Keratinocyte (primary cell): Measurements from ENCODE around the gene PRKCE. TPM values are rescaled to one million over a fixed set of nuclear protein-coding genes. Genes with fewer than 3 reads are reported as not detected.

ENCODE experiments used
- DNase-seq: peaks from one replicate; pipeline ENCODE4 v3.0.0-alpha.2; 2011; ENCODE audit warnings: low read depth, missing footprints, low spot score
- FAIRE-seq: peaks from 2 replicates; lab custom pipeline; 2011; peaks lifted over from hg19 to GRCh38; lab: Jason Lieb, UNC
- H2AFZ ChIP-seq: 2 replicates; pipeline ENCODE4 v1.6.0; 2012; ENCODE audit warnings: low read length, control low read depth, inconsistent platforms; ENCODE audit not compliant: control insufficient read depth
- H3K27ac ChIP-seq: 2 replicates; pipeline ENCODE4 v1.5.1; 2011; ENCODE audit warnings: low read length; ENCODE audit not compliant: control insufficient read depth, insufficient read depth
- H3K27me3 ChIP-seq: 3 replicates; pipeline ENCODE4 v1.6.0; 2011; ENCODE audit warnings: low read length; ENCODE audit not compliant: control insufficient read depth, insufficient read depth; ENCODE audit errors: extremely low read depth
- H3K36me3 ChIP-seq, 2 experiments: 2 replicates in 1 of 2; 3 replicates in 1 of 2; pipeline ENCODE4 v1.5.1; 2011; ENCODE audit warnings: low read length in 2 of 2, mild to moderate bottlenecking in 1 of 2; ENCODE audit not compliant: control insufficient read depth in 2 of 2, insufficient read depth in 2 of 2; ENCODE audit errors: extremely low read depth in 1 of 2
- H3K4me1 ChIP-seq: 3 replicates; pipeline ENCODE4 v1.5.1; 2011; ENCODE audit warnings: low read length; ENCODE audit not compliant: control insufficient read depth, insufficient read depth; ENCODE audit errors: extremely low read depth
- H3K4me2 ChIP-seq: 3 replicates; pipeline ENCODE4 v1.6.0; 2011; ENCODE audit warnings: low read depth, low read length; ENCODE audit not compliant: control insufficient read depth, insufficient read depth; ENCODE audit errors: extremely low read depth
- H3K4me3 ChIP-seq, 3 experiments: fragments of 200-600 bp in 1 of 3; sonication (generic) in 1 of 3; 2 replicates in 2 of 3; 3 replicates in 1 of 3; pipeline ENCODE4 v1.5.1; 2011 to 2016; ENCODE audit warnings: low read length in 3 of 3, mild to moderate bottlenecking in 3 of 3, control low read depth in 2 of 3, inconsistent platforms in 1 of 3, low read depth in 1 of 3, mixed read lengths in 1 of 3, mixed run types in 1 of 3, moderate library complexity in 1 of 3; ENCODE audit not compliant: control insufficient read depth in 2 of 3, insufficient read depth in 2 of 3; ENCODE audit errors: extremely low read depth in 1 of 3
- H3K79me2 ChIP-seq: 2 replicates; pipeline ENCODE4 v1.6.0; 2012; ENCODE audit warnings: low read length; ENCODE audit not compliant: control insufficient read depth, insufficient read depth
- H3K9ac ChIP-seq: 3 replicates; pipeline ENCODE4 v1.6.0; 2011; ENCODE audit warnings: low read length; ENCODE audit not compliant: control insufficient read depth, insufficient read depth; ENCODE audit errors: extremely low read depth
- H3K9me1 ChIP-seq: 3 replicates; pipeline ENCODE4 v1.6.0; 2011; ENCODE audit warnings: low read length; ENCODE audit not compliant: control insufficient read depth, insufficient read depth; ENCODE audit errors: extremely low read depth
- H3K9me3 ChIP-seq: 2 replicates; pipeline ENCODE4 v1.5.1; 2012; ENCODE audit warnings: low read depth, low read length; ENCODE audit not compliant: control insufficient read depth
- H4K20me1 ChIP-seq: 3 replicates; pipeline ENCODE4 v1.6.0; 2011; ENCODE audit warnings: low read length; ENCODE audit not compliant: control insufficient read depth, insufficient read depth; ENCODE audit errors: extremely low read depth
- EZH2 ChIP-seq: IDR thresholded peaks from one replicate; pipeline ENCODE4 v1.6.1; 2012; ENCODE audit warnings: inconsistent platforms, mild to moderate bottlenecking, low read length, moderate library complexity
- dilution Hi-C: fragments of 300-500 bp; cut with MboI; formaldehyde crosslinking; loops from one replicate; pipeline ENCODE4 v1.7.0; 2020; ENCODE audit warnings: low sequenced_read_pairs; ENCODE audit not compliant: extremely low pct_ligation_motif_present
- polyA plus RNA-seq, 5 experiments: library from polyadenylated mRNA; depleted of rRNA in 3 of 5; stranded (reverse) in 3 of 5; stranded (forward) in 1 of 5; unstranded in 1 of 5; fragments of >200 nt; gene quantifications; 1 replicate in 1 of 5; 2 replicates in 3 of 5; 3 replicates in 1 of 5; pipeline versions ENCODE4 v1.2.1 to v1.2.3, GENCODE V29; 2011 to 2012; ENCODE audit warnings: missing spikeins in 2 of 5, low read depth in 1 of 5, low replicate concordance in 1 of 5
- TF ChIP-seq, protein P1 (sequence below), 3 experiments: IDR thresholded peaks in 1 of 3; conservative IDR thresholded peaks in 1 of 3; optimal IDR thresholded peaks in 1 of 3; 2 replicates in 2 of 3; 3 replicates in 1 of 3; pipeline versions ENCODE3 to v1.5.1; 2011; ENCODE audit warnings: low read length in 3 of 3, mild to moderate bottlenecking in 3 of 3, moderate library complexity in 2 of 3, control low read depth in 1 of 3, inconsistent platforms in 1 of 3; ENCODE audit not compliant: insufficient read depth in 2 of 3; ENCODE audit errors: extremely low read depth in 1 of 3

Gene PRKCE
- polyA plus RNA-seq, 1 donor (not counting 4 experiments of a cell fraction or from before 2014, with no cell fraction given), result 2.0 TPM

DNA sequence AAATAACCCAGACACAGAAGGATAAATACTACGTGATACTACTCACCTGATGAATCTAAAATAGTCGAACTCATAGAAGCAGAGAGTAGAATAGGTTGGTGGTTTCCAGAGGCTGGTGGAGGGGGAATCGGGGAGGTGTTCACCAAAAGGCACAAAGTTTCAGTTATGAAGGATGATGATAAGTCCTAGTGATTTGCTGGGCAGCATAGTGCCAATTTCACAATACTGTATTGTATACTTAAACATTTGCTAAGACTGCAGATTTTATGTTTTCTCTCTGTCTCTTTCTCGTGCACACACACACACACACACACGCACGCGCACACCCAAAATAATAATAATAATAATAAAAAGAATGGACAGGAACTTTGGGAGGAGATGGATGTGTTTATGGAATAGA is 425.4 kb downstream of the PRKCE start:
- dilution Hi-C loops, result no loop called here
- no peak for FAIRE-seq

DNA sequence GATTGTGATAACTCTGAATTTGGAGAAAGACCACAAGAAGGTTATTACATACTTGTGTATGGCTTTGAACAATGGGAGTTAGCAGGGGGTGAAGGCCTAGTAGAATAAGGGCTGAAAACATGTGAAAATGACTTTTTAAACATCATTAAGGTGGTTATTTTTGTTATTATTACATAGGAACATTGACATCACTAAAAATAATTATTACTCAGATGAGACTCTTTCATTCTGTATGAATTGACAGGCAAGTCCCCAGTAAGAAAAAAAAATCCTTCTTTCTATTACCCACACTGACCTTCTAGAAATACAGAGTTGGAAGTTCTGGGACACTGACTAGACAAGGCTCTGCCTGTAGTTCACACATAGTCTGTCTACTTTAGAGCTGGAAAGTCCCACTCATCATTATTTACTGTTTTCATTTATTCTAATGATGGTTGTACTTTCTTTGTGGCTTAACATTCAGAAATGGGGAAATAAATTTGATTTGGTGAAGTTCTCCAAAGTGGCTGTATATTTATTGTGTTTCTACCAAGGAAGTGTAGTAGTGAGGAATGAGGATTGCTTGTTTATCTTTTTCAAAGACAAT is 426.1 kb downstream of the PRKCE start:
- no peak overlapping the region for H3K4me3 ChIP-seq
- H3K4me1 ChIP-seq, result peaks cover 17% of the 10 kb centered on the region
- H3K9ac ChIP-seq, result no peak overlapping the region
- H3K27me3 ChIP-seq, result no peaks in the 10 kb centered on the region
- H3K27ac ChIP-seq, result no peak overlapping the region
- no peak overlapping the region for H2AFZ ChIP-seq
- FAIRE-seq (no peak), DNase-seq (no peak)
- no peaks in the 10 kb centered on the region for H3K9me3 ChIP-seq
- no peaks in the 10 kb centered on the region for H3K79me2 ChIP-seq
- TF ChIP-seq, protein P1, sequence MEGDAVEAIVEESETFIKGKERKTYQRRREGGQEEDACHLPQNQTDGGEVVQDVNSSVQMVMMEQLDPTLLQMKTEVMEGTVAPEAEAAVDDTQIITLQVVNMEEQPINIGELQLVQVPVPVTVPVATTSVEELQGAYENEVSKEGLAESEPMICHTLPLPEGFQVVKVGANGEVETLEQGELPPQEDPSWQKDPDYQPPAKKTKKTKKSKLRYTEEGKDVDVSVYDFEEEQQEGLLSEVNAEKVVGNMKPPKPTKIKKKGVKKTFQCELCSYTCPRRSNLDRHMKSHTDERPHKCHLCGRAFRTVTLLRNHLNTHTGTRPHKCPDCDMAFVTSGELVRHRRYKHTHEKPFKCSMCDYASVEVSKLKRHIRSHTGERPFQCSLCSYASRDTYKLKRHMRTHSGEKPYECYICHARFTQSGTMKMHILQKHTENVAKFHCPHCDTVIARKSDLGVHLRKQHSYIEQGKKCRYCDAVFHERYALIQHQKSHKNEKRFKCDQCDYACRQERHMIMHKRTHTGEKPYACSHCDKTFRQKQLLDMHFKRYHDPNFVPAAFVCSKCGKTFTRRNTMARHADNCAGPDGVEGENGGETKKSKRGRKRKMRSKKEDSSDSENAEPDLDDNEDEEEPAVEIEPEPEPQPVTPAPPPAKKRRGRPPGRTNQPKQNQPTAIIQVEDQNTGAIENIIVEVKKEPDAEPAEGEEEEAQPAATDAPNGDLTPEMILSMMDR (optimal IDR thresholded peaks at IDR 0.05 in 1 of 3, IDR thresholded peaks at IDR 0.05 in 1 of 3, conservative IDR thresholded peaks at IDR 0.05 in 1 of 3; ENCODE audit: extremely low read depth in 1 of 3, insufficient read depth in 2 of 3, low read length in 3 of 3), result no peak
- no peak for TF ChIP-seq EZH2
- dilution Hi-C loops, result no loop called here
- H3K9me1 ChIP-seq, result no peaks in the 10 kb centered on the region
- H4K20me1 ChIP-seq, result no peaks in the 10 kb centered on the region
- no peak overlapping the region for H3K4me2 ChIP-seq
- no peaks in the 10 kb centered on the region for H3K36me3 ChIP-seq

More for the DNA sequence above, 425.4 kb downstream of the PRKCE start:
- Histone ChIP-seq H3K9me1 (no peaks in the 10 kb centered on the region), H2AFZ (no peak overlapping the region), H3K36me3 (no peaks in the 10 kb centered on the region), H3K79me2 (no peaks in the 10 kb centered on the region), H3K4me1 (peaks cover 17% of the 10 kb centered on the region), H3K4me2 (no peak overlapping the region), H3K27me3 (no peaks in the 10 kb centered on the region), H3K4me3 (no peak overlapping the region), H3K27ac (no peak overlapping the region), H4K20me1 (no peaks in the 10 kb centered on the region), H3K9me3 (no peaks in the 10 kb centered on the region), H3K9ac (no peak overlapping the region)
- TF ChIP-seq EZH2, result no peak
- TF ChIP-seq, protein P1 (optimal IDR thresholded peaks at IDR 0.05 in 1 of 3, IDR thresholded peaks at IDR 0.05 in 1 of 3, conservative IDR thresholded peaks at IDR 0.05 in 1 of 3; ENCODE audit: extremely low read depth in 1 of 3, insufficient read depth in 2 of 3, low read length in 3 of 3), result no peak
- no peak for DNase-seq
